Fibroblast of skin of abdomen (primary cell): Measurements from ENCODE around the gene RDH5. TPM values are rescaled to one million over a fixed set of nuclear protein-coding genes. Genes with fewer than 3 reads are reported as not detected.

Source experiments
- DNase-seq: peaks from one replicate; pipeline ENCODE4 v3.0.0-alpha.2; 2013
- polyA plus RNA-seq, 2 experiments: library from polyadenylated mRNA; unstranded; fragments of 120-200 nt; gene quantifications; one replicate each; pipeline ENCODE4 v1.2.1, GENCODE V29; 2013; ENCODE audit not compliant: insufficient read length in 2 of 2

Gene RDH5, protein sequence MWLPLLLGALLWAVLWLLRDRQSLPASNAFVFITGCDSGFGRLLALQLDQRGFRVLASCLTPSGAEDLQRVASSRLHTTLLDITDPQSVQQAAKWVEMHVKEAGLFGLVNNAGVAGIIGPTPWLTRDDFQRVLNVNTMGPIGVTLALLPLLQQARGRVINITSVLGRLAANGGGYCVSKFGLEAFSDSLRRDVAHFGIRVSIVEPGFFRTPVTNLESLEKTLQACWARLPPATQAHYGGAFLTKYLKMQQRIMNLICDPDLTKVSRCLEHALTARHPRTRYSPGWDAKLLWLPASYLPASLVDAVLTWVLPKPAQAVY
- polyA plus RNA-seq (2013, experiment 1 of 2; ENCODE audit: insufficient read length), result 2.8 TPM
- polyA plus RNA-seq (2013, experiment 2 of 2; ENCODE audit: insufficient read length), result 2.4 TPM

DNA sequence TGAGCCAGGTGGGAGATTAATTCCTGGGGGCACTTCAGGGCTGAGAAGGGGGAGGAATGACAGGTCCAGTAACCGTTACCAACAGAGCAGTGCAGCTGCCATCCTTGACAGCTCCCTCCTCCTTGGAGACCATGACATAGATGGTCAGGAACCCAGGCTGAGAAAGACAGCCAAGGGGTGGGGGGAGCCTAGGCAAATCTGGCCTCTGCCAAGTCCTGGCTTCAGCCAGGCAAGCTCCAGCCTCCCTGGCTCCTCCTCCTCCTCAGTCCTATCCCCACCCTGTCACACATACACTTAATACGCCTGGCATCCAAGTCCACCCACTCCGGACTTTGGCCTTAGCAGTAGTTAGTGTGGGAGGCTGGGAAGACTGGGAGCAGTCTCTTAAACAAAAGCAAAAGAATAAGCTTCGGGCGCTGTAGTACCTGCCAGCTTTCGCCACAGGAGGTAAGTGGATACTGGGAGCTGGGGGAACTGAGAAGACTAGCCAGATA lies at the start of gene RDH5:
RDH5 (plus strand) TSS at position 323 of the 494 bp plus-strand sequence. CDS start 792 bp downstream, outside the sequence.
- DNase-seq, result peak; percentile 47

- no peak for DNase-seq
These were observed 48.4 kb upstream of the RDH5 start for GRCh38 chr12:55671746-55672145.

DNA sequence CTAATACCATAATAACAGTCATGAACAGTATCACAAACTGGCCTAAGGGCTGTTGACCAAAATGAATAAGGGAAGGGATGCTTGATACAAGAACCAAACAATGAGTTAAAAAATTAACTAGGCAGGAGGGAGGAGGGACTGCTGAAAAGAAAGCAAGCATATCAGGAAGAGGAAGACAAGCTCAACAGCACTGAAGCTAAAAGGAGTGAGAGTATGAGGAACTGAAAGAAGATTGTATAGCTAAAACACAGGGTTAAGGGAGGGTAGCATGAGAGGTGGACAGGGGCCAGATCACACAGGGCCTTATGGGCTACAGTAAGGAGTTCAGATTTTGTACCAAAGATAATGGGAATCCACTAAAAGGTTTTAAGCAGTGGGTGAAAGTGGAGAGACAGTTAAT lies 46.6 kb upstream of the RDH5 start:
- DNase-seq, result no peak

- DNase-seq, result no peak
These were observed 44.5 kb upstream of the RDH5 start for GRCh38 chr12:55675666-55676065.

- DNase-seq, result no peak
These were observed 43.5 kb upstream of the RDH5 start for GRCh38 chr12:55676707-55677106.

DNA sequence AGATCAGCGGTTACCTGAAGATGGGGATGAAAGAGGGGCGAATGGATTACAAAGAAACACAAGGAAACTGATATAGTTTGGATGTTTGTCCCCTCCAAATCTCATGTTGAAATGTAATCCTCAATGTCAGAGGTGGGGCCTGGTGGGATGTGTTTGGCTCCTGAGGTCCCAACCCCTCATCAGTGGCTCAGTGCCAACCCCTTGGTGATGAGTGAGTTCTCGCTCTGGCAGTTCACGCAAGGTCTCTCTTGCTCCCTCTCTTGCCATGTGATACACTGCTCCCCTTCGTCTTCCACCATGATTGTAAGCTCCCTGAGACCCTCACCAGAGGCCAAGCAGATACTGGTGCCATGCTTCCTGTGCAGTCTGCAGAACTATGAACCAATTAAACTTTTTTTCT lies 40.5 kb upstream of the RDH5 start:
- no peak for DNase-seq

DNA sequence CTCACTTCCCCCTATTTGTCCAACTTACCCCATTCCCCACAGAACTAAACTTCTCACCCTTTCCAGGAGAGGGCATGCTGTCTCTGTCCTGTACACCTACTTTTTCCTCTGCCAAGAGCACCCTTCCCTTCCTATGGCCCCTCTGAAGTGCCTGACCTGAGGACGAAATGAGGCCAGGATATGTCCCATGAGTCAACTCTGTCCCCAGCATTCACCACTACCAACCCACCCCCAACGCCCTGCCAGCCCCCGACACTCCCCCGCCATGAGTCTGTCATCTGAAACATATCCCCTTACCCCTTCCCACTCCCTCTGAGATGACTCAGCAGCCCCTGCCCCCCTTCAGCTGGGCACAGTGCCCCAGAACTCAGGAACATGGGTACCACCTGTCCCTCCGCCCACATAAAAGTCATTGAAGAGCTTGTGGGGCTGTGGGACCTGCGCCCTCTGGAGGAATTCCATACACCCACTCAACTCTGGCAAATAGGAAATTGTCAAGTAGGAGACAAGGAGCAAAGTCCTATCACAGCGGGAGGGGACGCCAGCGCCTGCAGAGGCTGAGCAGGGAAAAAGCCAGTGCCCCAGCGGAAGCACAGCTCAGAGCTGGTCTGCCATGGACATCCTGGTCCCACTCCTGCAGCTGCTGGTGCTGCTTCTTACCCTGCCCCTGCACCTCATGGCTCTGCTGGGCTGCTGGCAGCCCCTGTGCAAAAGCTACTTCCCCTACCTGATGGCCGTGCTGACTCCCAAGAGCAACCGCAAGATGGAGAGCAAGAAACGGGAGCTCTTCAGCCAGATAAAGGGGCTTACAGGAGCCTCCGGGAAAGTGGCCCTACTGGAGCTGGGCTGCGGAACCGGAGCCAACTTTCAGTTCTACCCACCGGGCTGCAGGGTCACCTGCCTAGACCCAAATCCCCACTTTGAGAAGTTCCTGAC lies 38.8 kb upstream of the RDH5 start:
- peak; percentile 20 for DNase-seq

- no peak for DNase-seq
These were observed 38.0 kb upstream of the RDH5 start for GRCh38 chr12:55682087-55682796.

GRCh38 chr12:55683676-55684075 lies 36.5 kb upstream of the RDH5 start:
- no peak for DNase-seq

GRCh38 chr12:55684761-55685370 lies 35.3 kb upstream of the RDH5 start:
- no peak for DNase-seq

GRCh38 chr12:55685671-55686070 lies 34.5 kb upstream of the RDH5 start:
- DNase-seq, result no peak

DNA sequence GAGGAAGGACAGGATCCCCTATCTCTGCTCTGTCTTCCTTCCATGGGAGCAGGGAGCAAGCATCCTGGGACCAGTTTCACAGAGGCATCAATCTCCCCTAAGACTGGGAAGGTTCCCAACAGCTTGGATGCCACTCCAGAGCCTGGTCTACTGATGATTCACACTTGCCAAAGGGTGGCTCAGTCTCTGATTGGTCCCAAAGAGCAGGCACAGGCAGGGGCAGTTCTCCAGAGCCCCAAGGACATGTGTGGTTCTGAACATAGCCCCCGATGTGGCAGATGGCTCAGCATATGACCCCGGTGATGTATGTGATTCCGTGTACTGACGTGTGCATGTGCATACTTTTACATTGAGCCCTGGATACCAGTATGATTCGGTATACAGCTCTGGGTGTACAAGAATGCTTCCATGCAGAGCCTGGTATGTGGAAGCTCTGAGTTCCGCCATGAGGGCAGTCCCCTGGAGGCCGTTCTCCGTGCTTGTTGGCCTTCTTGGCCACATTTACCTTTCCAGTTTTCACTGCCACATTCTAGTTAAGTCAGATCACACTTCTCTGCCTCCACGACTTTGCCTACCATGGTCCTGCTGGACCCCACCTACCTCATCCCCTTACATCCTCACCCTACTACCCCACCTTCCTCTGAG lies 33.7 kb upstream of the RDH5 start:
- no peak for DNase-seq

- no peak for DNase-seq
These were observed 32.4 kb upstream of the RDH5 start for GRCh38 chr12:55687746-55688145.

GRCh38 chr12:55688716-55689655 lies 31.2 kb upstream of the RDH5 start:
- DNase-seq, result no peak

GRCh38 chr12:55692631-55693322 lies 27.4 kb upstream of the RDH5 start:
- DNase-seq, result no peak

- DNase-seq, result no peak
These were observed 26.6 kb upstream of the RDH5 start for GRCh38 chr12:55693323-55694187.

GRCh38 chr12:55694188-55694515 lies 26.0 kb upstream of the RDH5 start:
- no peak for DNase-seq

DNA sequence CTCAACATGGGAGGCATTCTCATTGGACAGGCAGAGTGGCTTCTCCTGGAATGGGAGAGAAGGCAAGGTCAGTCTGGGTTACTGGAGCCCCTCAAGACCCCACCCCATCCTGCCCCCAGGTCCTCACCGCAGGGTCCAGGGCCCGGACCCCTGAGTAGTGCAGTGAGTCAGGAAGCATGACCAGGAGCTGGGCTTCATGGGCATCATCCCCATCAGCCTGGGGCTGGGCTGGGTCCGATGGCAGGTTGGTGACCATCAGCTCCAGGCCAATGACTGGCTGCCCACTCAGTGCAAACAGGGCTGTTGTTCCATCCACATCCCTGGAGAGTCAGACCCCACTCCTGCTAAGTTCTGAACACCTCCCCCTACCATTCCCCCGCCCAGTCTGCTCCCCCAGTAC lies 25.5 kb upstream of the RDH5 start:
- no peak for DNase-seq

DNA sequence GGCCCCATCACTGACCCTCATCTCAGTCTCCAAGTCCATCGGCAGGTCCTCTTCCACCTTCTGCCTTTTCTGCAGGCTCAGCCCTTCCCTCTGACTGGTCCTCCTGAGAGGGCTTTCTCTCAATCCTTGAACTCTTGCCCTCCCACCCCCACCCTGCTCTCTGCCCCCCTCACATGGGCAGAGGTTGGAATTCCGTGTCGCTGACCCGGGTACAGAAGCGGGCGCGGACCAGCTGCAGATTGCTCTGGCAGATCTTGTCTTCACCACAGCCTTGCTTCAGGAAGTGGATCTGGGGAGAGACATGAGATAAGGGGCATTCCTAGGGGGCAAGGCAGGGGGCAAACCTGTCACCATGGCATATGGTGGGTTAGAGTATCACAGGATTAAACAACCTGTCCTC lies 24.8 kb upstream of the RDH5 start:
- no peak for DNase-seq
